Keratinocyte (primary cell): ENCODE measurements around the gene CPNE4. TPM values are rescaled to one million over a fixed set of nuclear protein-coding genes. Genes with fewer than 3 reads are reported as not detected.

Experiments used
- DNase-seq: peaks from one replicate; pipeline ENCODE4 v3.0.0-alpha.2; 2011; ENCODE audit warnings: low read depth, missing footprints, low spot score
- FAIRE-seq: peaks from 2 replicates; lab custom pipeline; 2011; peaks lifted over from hg19 to GRCh38; lab: Jason Lieb, UNC
- H2AFZ ChIP-seq: 2 replicates; pipeline ENCODE4 v1.6.0; 2012; ENCODE audit warnings: low read length, control low read depth, inconsistent platforms; ENCODE audit not compliant: control insufficient read depth
- H3K27ac ChIP-seq: 2 replicates; pipeline ENCODE4 v1.5.1; 2011; ENCODE audit warnings: low read length; ENCODE audit not compliant: control insufficient read depth, insufficient read depth
- H3K27me3 ChIP-seq: 3 replicates; pipeline ENCODE4 v1.6.0; 2011; ENCODE audit warnings: low read length; ENCODE audit not compliant: control insufficient read depth, insufficient read depth; ENCODE audit errors: extremely low read depth
- H3K36me3 ChIP-seq, 2 experiments: 2 replicates in 1 of 2; 3 replicates in 1 of 2; pipeline ENCODE4 v1.5.1; 2011; ENCODE audit warnings: low read length in 2 of 2, mild to moderate bottlenecking in 1 of 2; ENCODE audit not compliant: control insufficient read depth in 2 of 2, insufficient read depth in 2 of 2; ENCODE audit errors: extremely low read depth in 1 of 2
- H3K4me1 ChIP-seq: 3 replicates; pipeline ENCODE4 v1.5.1; 2011; ENCODE audit warnings: low read length; ENCODE audit not compliant: control insufficient read depth, insufficient read depth; ENCODE audit errors: extremely low read depth
- H3K4me2 ChIP-seq: 3 replicates; pipeline ENCODE4 v1.6.0; 2011; ENCODE audit warnings: low read depth, low read length; ENCODE audit not compliant: control insufficient read depth, insufficient read depth; ENCODE audit errors: extremely low read depth
- H3K4me3 ChIP-seq, 3 experiments: fragments of 200-600 bp in 1 of 3; sonication (generic) in 1 of 3; 2 replicates in 2 of 3; 3 replicates in 1 of 3; pipeline ENCODE4 v1.5.1; 2011 to 2016; ENCODE audit warnings: low read length in 3 of 3, mild to moderate bottlenecking in 3 of 3, control low read depth in 2 of 3, inconsistent platforms in 1 of 3, low read depth in 1 of 3, mixed read lengths in 1 of 3, mixed run types in 1 of 3, moderate library complexity in 1 of 3; ENCODE audit not compliant: control insufficient read depth in 2 of 3, insufficient read depth in 2 of 3; ENCODE audit errors: extremely low read depth in 1 of 3
- H3K79me2 ChIP-seq: 2 replicates; pipeline ENCODE4 v1.6.0; 2012; ENCODE audit warnings: low read length; ENCODE audit not compliant: control insufficient read depth, insufficient read depth
- H3K9ac ChIP-seq: 3 replicates; pipeline ENCODE4 v1.6.0; 2011; ENCODE audit warnings: low read length; ENCODE audit not compliant: control insufficient read depth, insufficient read depth; ENCODE audit errors: extremely low read depth
- H3K9me1 ChIP-seq: 3 replicates; pipeline ENCODE4 v1.6.0; 2011; ENCODE audit warnings: low read length; ENCODE audit not compliant: control insufficient read depth, insufficient read depth; ENCODE audit errors: extremely low read depth
- H3K9me3 ChIP-seq: 2 replicates; pipeline ENCODE4 v1.5.1; 2012; ENCODE audit warnings: low read depth, low read length; ENCODE audit not compliant: control insufficient read depth
- H4K20me1 ChIP-seq: 3 replicates; pipeline ENCODE4 v1.6.0; 2011; ENCODE audit warnings: low read length; ENCODE audit not compliant: control insufficient read depth, insufficient read depth; ENCODE audit errors: extremely low read depth
- EZH2 ChIP-seq: IDR thresholded peaks from one replicate; pipeline ENCODE4 v1.6.1; 2012; ENCODE audit warnings: inconsistent platforms, mild to moderate bottlenecking, low read length, moderate library complexity
- dilution Hi-C: fragments of 300-500 bp; cut with MboI; formaldehyde crosslinking; loops from one replicate; pipeline ENCODE4 v1.7.0; 2020; ENCODE audit warnings: low sequenced_read_pairs; ENCODE audit not compliant: extremely low pct_ligation_motif_present
- polyA plus RNA-seq, 5 experiments: library from polyadenylated mRNA; depleted of rRNA in 3 of 5; stranded (reverse) in 3 of 5; stranded (forward) in 1 of 5; unstranded in 1 of 5; fragments of >200 nt; gene quantifications; 1 replicate in 1 of 5; 2 replicates in 3 of 5; 3 replicates in 1 of 5; pipeline versions ENCODE4 v1.2.1 to v1.2.3, GENCODE V29; 2011 to 2012; ENCODE audit warnings: missing spikeins in 2 of 5, low read depth in 1 of 5, low replicate concordance in 1 of 5
- TF ChIP-seq, protein P1 (sequence below), 3 experiments: IDR thresholded peaks in 1 of 3; conservative IDR thresholded peaks in 1 of 3; optimal IDR thresholded peaks in 1 of 3; 2 replicates in 2 of 3; 3 replicates in 1 of 3; pipeline versions ENCODE3 to v1.5.1; 2011; ENCODE audit warnings: low read length in 3 of 3, mild to moderate bottlenecking in 3 of 3, moderate library complexity in 2 of 3, control low read depth in 1 of 3, inconsistent platforms in 1 of 3; ENCODE audit not compliant: insufficient read depth in 2 of 3; ENCODE audit errors: extremely low read depth in 1 of 3

CPNE4 gene
- polyA plus RNA-seq, 1 donor (not counting 4 experiments of a cell fraction or from before 2014, with no cell fraction given) = 0.08 TPM

DNA sequence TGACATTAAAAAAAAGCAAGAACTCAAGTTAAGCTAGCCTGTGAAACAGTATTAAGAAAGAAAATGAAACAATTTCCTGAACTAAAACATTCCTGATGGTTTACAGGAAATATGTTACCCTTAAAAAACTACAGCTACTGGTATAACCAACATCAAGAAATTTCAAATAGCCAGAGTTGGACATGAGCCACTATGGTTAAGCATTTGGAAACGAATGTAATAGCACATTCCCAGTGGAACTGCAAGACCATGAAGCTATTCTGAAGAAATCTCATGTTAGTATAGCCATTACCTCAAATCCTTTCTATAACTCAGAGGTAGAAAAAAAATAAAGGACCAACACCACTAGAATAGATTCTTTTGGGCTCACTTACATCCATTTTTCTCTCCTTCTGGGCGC, 30.2 kb downstream of the CPNE4 start:
- no peaks in the 10 kb centered on the region for H3K79me2 ChIP-seq
- dilution Hi-C loops = no loop called here
- no peak overlapping the region for H2AFZ ChIP-seq
- H3K9me1 ChIP-seq = no peaks in the 10 kb centered on the region
- no peaks in the 10 kb centered on the region for H4K20me1 ChIP-seq
- H3K4me3 ChIP-seq = no peak overlapping the region
- no peaks in the 10 kb centered on the region for H3K27me3 ChIP-seq
- no peak for FAIRE-seq
- no peak overlapping the region for H3K9ac ChIP-seq
- H3K4me1 ChIP-seq = no peaks in the 10 kb centered on the region
- H3K9me3 ChIP-seq = no peaks in the 10 kb centered on the region
- no peak overlapping the region for H3K4me2 ChIP-seq
- H3K36me3 ChIP-seq = no peaks in the 10 kb centered on the region
- H3K27ac ChIP-seq = no peak overlapping the region
- no peak for DNase-seq
- TF ChIP-seq, protein P1, sequence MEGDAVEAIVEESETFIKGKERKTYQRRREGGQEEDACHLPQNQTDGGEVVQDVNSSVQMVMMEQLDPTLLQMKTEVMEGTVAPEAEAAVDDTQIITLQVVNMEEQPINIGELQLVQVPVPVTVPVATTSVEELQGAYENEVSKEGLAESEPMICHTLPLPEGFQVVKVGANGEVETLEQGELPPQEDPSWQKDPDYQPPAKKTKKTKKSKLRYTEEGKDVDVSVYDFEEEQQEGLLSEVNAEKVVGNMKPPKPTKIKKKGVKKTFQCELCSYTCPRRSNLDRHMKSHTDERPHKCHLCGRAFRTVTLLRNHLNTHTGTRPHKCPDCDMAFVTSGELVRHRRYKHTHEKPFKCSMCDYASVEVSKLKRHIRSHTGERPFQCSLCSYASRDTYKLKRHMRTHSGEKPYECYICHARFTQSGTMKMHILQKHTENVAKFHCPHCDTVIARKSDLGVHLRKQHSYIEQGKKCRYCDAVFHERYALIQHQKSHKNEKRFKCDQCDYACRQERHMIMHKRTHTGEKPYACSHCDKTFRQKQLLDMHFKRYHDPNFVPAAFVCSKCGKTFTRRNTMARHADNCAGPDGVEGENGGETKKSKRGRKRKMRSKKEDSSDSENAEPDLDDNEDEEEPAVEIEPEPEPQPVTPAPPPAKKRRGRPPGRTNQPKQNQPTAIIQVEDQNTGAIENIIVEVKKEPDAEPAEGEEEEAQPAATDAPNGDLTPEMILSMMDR (optimal IDR thresholded peaks at IDR 0.05 in 1 of 3, IDR thresholded peaks at IDR 0.05 in 1 of 3, conservative IDR thresholded peaks at IDR 0.05 in 1 of 3; ENCODE audit: extremely low read depth in 1 of 3, insufficient read depth in 2 of 3, low read length in 3 of 3) = no peak
- TF ChIP-seq EZH2 = no peak

DNA sequence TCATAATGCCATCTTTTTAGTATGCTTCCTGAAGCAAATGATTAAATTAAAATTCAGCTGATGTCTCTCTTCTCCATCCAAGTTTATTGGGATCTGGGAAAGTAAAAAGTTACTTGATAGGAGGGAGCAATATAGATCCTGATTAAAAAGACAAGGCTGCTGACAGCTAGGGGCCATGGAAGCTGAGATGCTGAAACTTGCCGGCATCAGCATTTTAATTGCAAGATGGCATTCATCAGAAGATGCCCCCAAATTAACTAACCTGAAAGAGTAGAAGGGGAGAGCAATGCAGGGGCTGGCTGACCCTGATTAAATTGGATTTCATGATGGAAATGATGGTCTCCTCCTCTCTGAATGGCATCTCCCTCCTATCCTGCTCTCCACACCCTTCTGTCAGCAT, 31.1 kb downstream of the CPNE4 start:
- TF ChIP-seq EZH2 = no peak
- TF ChIP-seq, protein P1 (optimal IDR thresholded peaks at IDR 0.05 in 1 of 3, IDR thresholded peaks at IDR 0.05 in 1 of 3, conservative IDR thresholded peaks at IDR 0.05 in 1 of 3; ENCODE audit: extremely low read depth in 1 of 3, insufficient read depth in 2 of 3, low read length in 3 of 3) = no peak
- dilution Hi-C loops = no loop called here

More for the DNA sequence above, 31.1 kb downstream of the CPNE4 start:
- Histone ChIP-seq H3K36me3 (no peaks in the 10 kb centered on the region), H3K4me1 (no peaks in the 10 kb centered on the region), H3K27ac (no peak overlapping the region), H2AFZ (no peak overlapping the region), H3K9me3 (no peaks in the 10 kb centered on the region), H3K9me1 (no peaks in the 10 kb centered on the region), H3K27me3 (no peaks in the 10 kb centered on the region), H4K20me1 (no peaks in the 10 kb centered on the region), H3K4me3 (no peak overlapping the region), H3K4me2 (no peak overlapping the region), H3K9ac (no peak overlapping the region), H3K79me2 (no peaks in the 10 kb centered on the region)
- FAIRE-seq (no peak), DNase-seq (no peak)
